GM19238 (cell line): ENCODE measurements around the gene DNAAF1.
"Not testable (repeated sequence)": the region's sequence is repeated elsewhere in the genome, so short reads cannot be mapped to it uniquely, and the experiment has no call there.

Experiments used
- DNase-seq: peaks from one replicate; pipeline ENCODE4 v3.0.0; 2011; ENCODE audit warnings: low spot score; ENCODE audit not compliant: insufficient read length

Gene DNAAF1

DNA sequence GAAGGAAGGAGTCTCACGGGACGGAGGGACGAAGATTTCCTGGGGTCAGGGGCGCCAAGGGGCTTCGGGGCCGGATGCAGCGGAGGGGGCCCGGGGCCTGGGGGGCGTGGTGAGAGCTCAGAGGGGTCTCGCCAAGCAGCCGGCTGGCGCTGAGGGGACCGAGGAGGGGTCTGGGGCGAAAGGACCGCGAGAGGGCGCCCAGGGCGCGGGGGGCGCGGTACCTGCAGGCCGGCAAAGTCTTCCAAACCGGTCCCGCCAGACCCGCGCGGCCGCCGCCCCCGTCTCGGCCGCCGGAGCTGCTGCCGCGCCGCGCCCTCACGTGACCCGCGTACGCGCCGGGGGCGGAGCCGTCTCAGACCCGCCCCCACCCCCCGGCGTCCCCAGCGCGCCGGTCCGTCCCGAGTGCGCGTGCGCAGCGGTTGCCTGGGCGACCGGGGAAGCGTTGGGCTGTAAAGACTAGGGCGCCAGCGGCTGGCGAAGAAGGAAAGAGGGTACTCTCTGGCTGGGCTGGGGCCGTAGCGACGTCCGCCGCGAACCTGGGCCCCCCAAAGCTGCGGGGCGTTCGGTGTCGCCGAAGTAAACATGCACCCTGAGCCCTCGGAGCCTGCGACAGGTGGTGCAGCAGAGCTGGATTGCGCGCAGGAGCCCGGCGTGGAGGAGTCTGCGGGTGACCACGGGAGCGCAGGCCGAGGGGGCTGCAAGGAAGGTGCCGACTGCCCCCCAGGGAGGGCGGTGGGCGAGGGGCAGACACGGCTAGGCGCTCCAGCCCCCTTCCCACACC is at the start of gene DNAAF1, which contains the start of gene HSDL1:
Gene DNAAF1, plus strand, starts transcription at position 450 of the 781 bp plus-strand sequence. Its CDS starts 133 bp downstream, at position 583.
Gene HSDL1, minus strand, starts transcription at position 319 of the 781 bp plus-strand sequence. CDS start 13,856 bp downstream, outside the sequence.
- peak; percentile 93 for DNase-seq

- DNase-seq: no peak
These were observed 49.6 kb upstream of the DNAAF1 start for GRCh38 chr16:84095466-84095865.

DNA sequence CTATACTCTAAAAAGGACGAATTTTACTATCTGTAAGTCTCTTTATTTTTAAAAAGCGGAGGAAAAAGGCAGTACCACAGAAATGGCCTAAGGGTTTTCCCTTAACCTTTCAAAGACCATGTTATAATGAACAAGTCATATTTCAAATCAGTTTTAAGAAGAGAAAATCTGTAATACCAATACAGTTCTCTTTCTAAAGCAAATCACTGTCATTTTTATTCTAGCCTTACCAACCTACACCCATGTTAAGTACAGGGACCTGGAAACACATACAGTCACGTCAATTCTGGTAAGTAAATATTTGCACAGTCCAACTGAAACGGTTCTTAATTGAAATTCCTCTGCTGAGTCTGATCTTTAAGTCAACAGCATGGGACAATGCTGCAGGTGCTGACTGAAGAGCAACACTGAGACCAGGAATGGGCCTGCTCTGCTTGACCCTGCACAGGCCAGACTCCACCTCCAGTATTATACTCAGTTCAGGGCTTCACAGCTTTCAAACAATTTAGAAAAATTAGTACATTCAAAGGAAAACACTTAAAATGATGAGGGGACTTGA is 48.6 kb upstream of the DNAAF1 start:
- no peak for DNase-seq

GRCh38 chr16:84098939-84099338 is 46.2 kb upstream of the DNAAF1 start:
- DNase-seq: no peak

DNA sequence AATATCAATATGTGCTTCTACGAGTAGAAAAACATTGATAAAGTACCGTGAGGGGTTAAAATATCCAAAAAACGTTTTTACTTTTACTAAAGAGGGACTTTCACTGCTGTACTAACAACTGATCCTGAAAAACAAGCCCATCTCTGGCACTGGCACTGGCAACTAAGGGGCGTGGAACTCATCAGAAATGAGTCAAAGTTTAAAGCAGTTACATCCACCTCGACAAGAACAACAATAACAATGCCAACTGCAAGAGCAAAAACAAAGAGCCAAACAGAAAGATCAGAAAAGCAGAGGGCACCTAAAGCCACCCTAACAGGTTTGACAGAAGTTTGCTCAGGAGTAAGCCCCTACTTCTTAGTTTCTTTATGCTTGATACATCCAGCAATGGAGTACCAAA is 41.4 kb upstream of the DNAAF1 start:
- no peak for DNase-seq

DNA sequence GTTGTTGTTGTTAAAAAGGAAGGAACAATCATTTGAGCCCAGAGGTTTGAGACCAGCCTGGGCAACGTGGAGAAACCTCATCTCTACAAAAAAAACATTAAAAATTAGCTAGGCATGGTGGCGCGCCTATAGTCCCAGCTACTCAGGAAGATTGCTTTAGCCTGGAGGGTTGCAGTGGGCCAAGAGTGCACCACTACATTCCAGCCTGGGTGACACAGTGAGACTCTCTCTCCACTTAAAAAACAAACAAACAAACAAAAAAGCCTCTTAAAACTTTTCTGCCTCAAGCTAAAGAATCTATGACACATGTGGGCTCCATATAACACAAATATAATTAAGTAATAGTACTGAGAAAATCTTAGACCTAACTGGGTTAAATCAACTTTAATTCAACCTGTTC is 40.9 kb upstream of the DNAAF1 start:
- DNase-seq: no peak

DNA sequence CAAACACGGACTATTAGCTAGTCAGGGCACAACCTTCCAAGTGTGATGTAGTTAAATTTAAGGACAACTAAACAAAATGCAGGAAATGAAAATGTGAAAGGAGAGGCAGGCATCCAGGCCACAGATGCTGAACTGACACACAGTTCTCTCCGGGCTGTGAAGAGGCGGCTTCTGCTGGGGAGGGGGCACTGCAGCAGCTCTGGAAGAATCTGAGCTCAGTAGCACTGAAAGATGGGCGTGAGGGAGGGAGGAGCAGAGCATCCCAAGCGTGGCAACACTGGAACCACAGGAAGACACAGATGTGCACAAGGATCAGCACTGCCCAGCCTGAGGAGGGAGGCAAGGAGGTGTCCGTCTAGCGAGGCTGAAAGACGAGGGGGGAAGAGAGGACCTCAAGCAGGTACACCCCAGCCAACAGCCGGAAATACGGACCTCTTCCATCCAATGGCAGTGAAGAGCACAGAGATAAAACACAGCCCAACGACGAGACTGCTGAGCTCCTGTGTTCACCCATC is 39.8 kb upstream of the DNAAF1 start:
- DNase-seq: no peak

DNA sequence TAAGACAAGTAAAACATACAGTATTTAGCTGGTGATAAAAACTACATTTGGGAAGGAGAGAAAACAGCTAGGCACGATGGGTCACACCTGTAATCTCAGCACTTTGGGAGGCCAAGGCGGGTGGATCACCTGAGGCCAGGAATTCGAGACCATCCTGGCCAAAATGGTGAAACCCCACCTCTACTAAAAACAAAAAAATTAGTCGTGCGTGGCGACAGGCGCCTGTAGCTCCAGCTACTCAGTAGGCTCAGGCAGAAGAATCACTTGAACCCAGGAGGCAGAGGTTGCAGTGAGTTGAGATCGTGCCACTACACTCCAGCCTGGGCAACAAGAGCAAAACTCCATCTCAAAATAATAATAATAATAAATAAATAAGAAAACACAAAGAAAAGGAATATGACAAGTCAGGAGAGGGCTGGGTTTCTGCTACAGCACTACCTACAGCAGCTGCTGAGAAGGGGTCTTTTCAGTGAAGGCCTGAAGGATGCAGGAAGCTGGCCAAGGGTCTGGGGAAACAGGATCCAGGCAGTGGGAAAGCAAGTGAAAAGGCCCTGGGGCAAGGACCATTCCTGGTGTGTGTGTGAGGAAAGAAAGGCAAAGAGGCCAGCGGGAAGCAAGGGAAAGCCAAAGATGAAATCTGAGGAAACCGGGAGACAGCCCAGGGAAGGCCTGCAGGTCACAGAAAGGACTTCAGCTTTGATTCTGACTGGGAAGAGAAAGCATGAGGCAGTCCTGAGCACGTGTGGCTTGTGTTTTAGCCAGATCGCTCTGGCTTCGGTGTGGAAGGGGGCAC is 39.0 kb upstream of the DNAAF1 start:
- no peak for DNase-seq

DNA sequence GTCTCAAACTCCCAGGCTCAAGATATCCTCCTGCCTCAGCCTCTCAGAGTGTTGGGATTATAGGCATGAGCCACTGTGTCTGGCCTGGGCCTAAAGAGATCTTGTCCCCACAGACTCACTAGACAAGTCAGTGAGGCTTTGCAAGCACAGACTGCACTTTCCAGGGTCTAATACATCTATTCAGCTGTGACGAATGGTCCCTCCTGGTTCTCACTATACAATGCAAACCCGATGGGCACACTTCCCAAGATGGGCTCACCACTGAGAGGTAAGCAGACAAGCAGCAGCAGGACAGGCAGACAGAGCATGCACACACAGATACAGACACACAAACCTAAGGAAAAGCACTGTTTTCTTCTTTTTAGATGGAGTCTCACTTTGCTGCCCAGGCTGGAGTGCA is 37.2 kb upstream of the DNAAF1 start:
- DNase-seq: no peak

DNA sequence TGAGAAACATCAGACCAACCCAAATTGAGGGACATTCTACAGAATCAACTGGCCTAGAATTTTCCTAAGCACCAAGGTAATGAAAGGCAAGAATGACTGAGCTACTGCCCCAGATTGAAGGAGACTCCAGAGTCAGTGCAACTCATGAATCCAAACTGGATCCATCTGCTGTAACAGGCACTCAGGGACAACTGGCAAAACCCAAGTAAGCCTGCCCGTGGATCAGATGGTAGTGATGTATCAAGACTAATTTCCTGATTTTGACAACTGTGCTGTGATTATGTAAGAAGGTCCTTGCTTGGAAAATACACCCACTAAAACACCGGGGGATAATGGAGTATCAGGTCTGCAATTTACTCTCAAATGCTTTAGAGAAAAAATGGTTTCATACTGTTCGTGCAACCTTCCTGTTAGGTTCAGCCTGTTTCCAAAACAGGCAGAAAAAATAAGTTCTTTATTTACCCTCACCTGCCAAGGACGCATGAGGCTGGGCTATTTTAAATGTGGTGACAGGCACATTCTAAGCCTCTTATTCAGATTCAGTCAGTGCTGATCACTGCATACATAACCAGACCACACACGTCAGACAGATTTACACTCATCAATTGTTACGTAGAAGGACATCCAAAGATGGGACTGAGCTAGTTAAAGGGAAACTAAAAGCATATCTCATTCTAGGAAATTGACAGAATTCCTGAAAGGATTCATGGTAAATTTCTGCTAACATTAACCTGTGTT is 35.3 kb upstream of the DNAAF1 start:
- no peak for DNase-seq

- DNase-seq: no peak
These were observed 34.6 kb upstream of the DNAAF1 start for GRCh38 chr16:84110527-84110926.

DNA sequence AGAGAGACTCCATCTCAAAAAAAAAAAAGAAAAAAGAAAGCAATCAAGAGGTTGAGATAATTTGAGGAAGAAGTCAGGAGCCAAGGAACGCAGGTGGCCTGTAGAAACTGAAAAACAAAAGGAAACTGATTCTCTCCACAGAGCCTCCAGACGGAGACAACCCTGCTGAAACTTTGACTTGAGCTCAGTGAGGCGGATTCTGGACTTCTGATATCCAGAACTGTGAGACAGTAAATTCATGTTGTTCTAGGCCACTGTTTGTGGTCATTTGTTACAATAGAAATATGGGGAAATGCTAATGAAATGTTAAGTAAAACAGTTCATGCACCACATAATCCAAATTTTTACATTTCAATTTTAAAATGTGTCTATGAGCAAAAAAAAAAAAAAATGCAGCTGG is 33.6 kb upstream of the DNAAF1 start:
- DNase-seq: no peak

DNA sequence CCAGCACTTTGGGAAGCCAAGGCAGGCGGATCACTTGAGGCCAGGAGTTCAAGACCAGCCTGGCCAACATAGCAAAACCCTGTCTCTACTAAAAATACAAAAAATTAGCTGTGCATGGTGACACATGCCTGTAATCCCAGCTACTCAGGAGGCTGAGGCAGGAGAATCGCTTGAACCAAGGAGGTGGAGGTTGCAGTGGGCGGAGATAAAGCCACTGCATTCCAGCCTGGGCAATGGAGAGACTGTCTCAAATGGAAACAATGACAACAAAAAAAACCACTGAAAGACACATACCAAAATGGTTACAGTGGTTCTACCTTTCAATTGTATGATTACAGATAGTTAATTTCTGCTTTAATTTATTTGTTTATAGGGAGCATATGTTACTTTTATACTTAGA is 33.2 kb upstream of the DNAAF1 start:
- DNase-seq: not testable (repeated sequence)

- peak; percentile 28 for DNase-seq
These were observed 29.0 kb upstream of the DNAAF1 start for GRCh38 chr16:84115919-84116719.

DNA sequence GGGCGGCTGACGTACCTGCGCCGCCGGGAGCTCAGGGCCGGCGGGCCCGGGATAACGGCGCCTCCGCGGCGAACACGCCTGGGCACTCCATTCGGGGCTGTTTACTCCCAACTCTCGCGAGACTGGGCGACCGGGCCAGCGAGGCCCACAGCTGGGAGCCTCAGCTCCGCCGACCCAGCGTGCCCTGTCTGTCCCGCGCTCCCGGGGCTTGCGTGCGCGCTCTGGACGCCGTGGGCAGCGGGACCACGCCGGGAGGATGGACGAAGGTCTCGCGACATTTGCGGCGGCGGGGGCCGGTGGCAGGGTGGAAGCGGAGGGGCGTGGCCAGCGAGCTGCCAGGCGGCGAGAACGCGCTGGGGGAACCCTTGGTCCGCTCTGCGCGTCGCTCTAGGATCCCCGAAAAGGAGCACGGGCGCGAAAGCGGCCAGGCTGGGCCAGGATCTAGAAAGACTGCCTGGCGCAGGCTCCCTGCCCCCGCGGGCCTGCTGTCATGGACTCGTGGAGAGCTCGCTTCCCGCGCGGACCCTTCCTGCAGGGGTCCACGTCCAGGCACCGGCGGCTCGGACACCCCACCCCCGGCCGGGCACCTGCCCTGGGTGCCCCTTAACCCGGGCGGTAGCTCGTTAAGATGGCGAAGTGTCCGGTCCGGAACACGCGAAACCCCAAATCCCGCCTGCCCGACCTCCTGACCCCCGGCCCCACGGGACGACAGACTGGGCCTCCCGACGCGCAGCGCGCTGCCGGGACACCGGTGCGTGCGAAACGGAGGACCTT is 28.2 kb upstream of the DNAAF1 start, which contains the start of gene MBTPS1:
Gene MBTPS1, minus strand, starts transcription at position 223 of the 774 bp plus-strand sequence. CDS start 15,159 bp downstream, outside the sequence.
- DNase-seq: peak; percentile 94

- no peak for DNase-seq
These were observed 27.6 kb upstream of the DNAAF1 start for GRCh38 chr16:84117494-84117843.

- DNase-seq: not testable (repeated sequence)
These were observed 26.8 kb upstream of the DNAAF1 start for GRCh38 chr16:84118315-84118714.

GRCh38 chr16:84119368-84119767 is 25.7 kb upstream of the DNAAF1 start:
- no peak for DNase-seq

DNA sequence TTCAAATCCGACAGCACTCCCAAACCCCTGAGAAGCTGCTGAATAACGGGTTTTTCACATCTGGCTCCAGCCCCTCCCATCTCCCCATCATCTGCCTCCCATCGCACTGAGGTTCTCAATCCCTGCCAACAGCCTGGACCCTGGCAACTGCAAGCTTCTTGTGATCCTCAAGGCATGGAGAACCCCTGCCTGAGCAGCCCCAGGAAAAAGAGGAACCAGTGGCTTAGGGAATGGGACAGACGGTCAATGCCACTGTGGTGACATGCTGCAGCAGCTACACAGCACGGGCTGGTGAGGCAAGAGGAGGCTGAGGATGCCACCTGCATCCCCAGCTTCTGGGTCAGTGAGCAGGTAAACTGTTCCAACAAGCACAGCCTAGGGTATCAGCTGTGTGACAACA is 25.1 kb upstream of the DNAAF1 start:
- no peak for DNase-seq

DNA sequence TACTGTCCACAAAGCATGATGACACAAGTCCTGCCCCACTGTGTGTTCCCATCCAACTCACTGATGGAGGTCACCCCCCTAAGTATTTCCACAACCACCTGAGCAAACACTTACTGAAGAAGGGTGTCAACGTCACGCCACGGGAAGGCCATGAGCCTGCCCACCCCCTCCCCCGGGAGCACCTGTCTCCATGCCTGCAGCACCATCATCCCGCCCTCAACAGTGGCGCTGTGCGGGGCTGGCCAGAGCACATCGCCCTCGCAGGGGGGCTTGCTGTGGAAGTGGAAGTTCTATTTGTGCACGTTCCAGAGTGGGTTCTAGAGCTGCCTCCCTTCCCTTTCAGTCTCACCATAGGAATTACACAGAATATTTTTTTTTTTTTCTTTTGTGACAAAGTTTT is 24.1 kb upstream of the DNAAF1 start:
- no peak for DNase-seq
